Measurements from ENCODE around the gene MRRF.

Gene MRRF

DNA sequence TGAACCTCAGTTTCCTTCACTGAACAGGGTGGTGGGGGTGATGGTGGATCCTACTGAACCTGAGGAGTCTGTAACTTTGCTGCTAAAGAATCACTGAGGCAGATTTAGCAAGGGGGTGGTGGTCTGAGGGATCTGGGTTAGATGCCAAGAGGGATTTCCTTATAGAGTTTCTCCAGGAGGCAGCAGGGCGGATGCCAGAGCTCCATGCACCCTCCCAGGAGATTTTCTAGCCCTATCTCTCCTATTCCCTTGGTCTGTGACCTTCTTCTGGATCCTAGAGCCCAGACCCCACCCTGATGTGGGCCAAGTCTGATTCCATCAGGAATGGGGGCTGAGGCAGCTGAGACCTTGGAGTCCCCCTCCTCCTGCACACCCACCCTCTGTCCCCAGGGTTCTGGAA, 112.1 kb downstream of the MRRF start:
- FAIRE-seq (no peak), DNase-seq (ENCODE audit: insufficient read length, low spot score) (no peak)

DNA sequence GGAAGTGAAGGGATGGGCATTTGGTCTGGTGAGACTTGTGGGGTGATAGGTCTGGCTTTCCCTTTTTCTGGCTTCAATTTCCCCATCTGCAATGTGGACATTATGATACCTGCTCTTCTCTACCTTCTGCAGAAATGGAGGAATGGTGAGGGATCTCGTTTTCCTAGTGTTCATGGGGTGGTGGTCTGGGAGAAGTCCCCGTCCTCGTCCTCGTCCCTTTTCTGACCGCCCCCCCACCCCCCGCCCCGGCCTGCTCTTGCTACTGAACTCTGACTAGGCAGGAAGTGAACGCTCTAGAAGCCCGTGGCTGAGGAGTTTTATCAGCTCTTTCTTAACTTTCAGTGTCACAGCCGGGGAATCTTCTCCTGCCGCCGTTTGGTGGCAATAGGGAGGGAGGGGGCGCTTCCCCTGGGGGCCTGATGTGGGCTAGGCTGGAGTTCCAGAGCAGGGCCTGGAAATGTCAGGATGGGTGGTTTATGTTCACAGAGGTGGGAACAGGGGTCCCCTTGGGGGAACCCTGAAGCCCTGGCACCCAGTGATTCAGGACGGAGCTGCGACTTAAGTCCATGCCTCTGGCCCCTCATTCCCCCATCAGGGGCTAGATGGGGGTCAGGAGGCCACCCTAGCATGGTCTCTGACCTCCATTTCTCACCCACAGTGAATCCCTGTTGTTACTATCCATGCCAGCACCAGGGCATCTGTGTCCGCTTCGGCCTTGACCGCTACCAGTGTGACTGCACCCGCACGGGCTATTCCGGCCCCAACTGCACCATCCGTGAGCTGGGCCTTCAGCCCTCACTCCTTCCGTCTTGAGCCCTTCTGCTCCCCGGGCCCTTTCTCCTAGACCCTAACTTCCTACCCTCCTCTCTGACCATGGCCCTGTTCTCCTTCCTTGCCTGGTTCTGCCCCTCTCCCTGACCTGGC, 112.8 kb downstream of the MRRF start:
- DNase-seq (ENCODE audit: insufficient read length, low spot score) (no peak), FAIRE-seq (no peak)

DNA sequence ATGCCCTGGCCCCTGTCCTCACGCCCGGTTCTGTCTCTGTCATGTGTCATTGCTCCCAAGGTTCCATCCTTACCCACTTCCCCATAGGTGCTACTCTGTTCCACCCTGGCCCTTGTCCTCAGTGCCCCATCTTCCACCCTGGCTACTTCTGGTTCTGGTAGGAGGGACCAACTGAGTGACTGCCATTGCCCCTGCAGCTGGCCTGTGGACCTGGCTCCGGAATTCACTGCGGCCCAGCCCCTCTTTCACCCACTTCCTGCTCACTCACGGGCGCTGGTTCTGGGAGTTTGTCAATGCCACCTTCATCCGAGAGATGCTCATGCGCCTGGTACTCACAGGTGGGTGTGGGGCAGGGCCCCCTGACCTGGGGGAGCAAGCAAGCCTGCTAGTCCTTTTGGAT, 113.6 kb downstream of the MRRF start:
- FAIRE-seq: no peak
- DNase-seq (ENCODE audit: insufficient read length, low spot score): no peak

DNA sequence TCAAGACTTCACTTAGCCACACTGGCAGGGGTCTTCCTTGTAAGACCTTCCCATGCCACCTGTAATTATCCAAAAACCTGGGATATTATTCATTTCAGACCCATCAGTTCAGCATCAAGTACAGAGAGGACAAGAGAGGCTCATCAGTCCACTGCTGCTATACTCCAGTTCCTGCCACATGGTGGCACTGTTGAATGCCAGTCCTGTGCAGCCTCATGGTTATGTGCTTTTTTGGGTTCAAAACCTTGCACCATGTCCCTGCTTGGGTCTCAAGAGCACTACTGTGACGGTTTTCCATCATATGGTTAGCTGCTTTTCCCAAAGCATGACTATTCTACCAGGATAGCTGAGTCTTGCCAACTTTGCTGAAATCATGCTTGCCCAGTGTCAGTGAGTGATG, 114.7 kb downstream of the MRRF start:
- no peak for DNase-seq (ENCODE audit: insufficient read length, low spot score)

DNA sequence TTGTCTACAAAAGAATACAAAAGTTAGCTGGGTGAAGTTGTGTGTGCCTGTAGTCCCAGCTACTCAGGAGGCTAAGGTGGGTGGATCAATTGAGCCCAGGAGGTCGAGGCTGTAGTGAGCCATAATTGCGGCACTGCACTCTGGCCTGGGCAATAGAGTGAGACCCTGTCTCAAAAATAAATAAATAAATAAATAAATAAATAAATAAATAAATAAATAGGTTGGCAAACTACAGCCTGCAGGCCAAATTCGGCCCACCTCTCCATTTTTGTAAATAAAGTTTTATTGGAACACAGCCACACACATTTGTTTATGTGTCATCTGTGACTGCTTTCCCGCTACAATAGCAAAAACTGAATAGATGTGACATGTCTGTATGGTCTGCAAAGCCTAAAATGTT, 115.6 kb downstream of the MRRF start:
- FAIRE-seq (no peak), DNase-seq (ENCODE audit: insufficient read length, low spot score) (no peak)

More for the DNA sequence above, 114.7 kb downstream of the MRRF start:
- FAIRE-seq: no peak

Measured in HTR-8/SVneo (cell line).